Kidney glomerular epithelial cell (primary cell): ENCODE measurements around the gene GRIN1.

ENCODE experiments used
- DNase-seq: peaks from one replicate; lab custom pipeline; 2025; lab: John Stamatoyannopoulos, UW

Gene GRIN1

DNA sequence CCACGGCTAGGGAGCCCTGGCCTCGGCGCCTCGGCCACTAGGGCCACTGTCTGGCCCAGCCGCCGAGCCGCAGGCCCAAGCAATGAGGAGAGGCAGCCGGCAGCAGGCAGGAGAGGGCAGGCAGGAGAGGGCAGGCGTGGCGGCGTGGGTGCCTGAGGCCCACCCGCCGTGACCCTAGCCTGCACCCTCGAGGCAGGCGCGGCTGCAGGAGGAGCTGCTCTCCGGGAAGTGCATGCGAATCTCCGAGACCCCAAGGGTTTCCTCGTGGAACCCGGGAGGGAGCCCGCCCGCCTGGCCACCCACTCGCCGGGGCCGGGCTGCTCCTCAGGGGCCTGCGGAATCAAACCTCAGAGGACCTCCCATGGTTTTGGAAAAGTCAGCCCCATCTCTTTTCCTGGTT is 9.3 kb downstream of the GRIN1 start:
- no peak for DNase-seq

DNA sequence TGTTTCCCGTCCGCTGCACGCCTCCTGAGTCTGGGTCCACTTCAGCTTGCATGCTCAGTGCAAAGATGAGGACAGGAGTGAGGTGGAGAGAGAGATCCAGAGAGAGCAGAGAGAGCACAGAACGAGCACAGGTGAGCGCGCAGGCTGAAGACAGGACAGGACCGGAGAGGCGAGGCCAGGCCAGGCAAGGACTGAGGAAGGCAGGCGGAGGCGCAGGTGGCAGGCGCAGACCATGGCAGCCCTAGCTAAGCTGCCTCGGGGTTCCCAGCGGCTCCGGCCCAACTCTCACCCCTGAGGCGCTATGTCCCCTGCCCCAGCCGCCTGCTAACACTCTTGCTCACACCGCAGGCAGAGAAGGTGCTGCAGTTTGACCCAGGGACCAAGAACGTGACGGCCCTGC is 9.7 kb downstream of the GRIN1 start:
- no peak for DNase-seq

DNA sequence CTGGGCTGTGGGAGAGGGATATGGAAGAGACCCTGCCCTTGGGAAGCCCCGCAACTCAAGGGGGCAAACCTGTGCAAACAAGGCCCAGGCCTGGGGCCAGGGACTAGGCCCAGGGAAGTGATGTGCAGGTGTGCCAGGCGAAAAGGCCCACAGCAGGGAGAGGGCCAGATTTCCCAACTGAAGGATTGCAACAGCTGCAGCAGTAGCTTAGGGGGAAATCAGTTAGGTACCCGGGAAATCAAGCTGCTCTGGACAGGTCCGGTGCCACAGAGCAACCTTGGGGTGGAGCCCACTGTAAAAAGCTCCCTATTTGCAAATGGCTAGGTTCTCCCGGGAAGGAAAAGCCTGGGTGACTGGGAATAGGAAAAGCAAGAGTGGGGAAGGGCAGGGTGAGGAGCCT is 10.4 kb downstream of the GRIN1 start:
- no peak for DNase-seq

DNA sequence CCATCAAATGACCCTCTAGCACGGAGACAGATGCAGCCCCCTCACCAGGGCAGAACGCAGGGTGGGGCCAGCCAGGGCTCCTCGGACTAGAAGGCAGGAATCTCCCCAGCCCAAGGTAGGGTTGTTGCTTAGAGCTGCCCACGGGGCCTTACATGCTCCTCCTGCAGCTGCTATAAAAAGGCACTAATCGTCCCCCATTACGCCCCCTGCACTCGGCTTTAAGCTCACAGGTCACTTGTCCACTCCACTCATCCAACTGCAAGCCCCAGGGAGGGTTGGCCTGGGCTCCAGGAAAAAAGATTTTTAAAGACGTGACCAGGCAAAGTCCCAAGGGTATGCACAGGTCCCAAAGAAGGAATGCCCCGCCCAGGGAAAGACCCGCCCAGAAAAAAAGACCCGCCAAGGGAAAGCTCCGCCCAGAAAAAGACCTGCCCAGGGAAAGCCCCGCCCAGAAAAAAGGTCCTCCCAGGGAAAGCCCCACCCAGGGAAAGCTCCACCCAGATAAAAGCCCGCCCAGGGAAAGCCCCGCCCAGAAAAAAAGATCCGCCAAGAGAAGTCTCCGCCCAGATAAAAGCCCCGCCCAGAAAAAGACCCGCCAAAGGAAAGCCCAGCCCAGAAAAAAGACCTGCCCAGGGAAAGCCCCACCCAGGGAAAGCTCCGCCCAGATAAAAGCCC is 11.1 kb downstream of the GRIN1 start:
- no peak for DNase-seq

- DNase-seq, result no peak
Observed at GRCh38 chr9:137150617-137151457, 11.9 kb downstream of the GRIN1 start.

DNA sequence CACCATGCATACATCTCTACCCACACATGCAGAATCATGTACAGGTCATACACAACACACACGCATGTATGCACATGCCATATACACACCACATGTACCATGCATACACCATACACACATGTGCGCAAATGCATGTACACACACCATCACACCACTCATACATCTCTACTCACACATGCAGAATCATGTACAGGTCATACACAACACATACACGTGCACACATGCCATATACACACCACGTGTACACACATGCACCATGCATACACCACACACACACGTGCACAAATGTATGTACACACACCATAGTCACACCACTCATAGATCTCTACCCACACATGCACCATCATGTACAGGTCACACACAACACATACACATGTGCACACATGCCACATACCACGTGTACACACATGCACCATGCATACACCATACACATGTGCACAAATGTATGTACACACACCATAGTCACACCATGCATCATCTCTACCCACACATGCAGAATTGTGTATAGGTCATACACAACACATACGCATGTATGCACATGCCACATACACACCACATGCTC is 14.0 kb downstream of the GRIN1 start:
- no peak for DNase-seq

DNA sequence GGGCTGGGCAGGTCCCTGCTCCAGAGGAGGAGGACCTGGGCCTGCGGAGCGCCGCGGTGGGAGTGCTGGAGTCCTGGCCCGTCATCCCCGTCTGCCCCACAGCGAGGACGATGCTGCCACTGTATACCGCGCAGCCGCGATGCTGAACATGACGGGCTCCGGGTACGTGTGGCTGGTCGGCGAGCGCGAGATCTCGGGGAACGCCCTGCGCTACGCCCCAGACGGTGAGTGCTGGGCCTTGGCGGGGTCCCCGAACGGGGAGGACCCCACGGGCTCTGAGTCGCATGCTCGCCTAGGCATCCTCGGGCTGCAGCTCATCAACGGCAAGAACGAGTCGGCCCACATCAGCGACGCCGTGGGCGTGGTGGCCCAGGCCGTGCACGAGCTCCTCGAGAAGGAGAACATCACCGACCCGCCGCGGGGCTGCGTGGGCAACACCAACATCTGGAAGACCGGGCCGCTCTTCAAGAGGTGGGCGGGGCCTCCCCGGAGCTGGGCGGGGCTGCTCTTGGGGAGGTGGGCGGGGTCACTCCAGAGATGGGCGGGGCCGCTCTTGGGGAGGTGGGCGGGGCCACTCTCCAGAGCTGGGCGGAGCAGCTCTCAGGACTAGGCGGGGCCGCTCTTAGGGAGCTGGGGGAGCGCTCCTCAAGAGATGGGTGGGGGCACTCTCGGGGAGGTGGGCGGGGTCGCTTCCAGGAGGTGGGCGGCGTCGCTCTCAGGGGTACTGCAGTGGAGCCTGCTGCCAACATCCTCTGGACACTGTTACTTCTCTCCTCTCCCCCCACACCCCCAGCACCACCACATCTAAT is 17.8 kb downstream of the GRIN1 start:
- no peak for DNase-seq

- DNase-seq, result no peak
Observed at GRCh38 chr9:137157618-137158415, 18.9 kb downstream of the GRIN1 start.

GRCh38 chr9:137158625-137159024 is 19.7 kb downstream of the GRIN1 start:
- DNase-seq, result no peak

DNA sequence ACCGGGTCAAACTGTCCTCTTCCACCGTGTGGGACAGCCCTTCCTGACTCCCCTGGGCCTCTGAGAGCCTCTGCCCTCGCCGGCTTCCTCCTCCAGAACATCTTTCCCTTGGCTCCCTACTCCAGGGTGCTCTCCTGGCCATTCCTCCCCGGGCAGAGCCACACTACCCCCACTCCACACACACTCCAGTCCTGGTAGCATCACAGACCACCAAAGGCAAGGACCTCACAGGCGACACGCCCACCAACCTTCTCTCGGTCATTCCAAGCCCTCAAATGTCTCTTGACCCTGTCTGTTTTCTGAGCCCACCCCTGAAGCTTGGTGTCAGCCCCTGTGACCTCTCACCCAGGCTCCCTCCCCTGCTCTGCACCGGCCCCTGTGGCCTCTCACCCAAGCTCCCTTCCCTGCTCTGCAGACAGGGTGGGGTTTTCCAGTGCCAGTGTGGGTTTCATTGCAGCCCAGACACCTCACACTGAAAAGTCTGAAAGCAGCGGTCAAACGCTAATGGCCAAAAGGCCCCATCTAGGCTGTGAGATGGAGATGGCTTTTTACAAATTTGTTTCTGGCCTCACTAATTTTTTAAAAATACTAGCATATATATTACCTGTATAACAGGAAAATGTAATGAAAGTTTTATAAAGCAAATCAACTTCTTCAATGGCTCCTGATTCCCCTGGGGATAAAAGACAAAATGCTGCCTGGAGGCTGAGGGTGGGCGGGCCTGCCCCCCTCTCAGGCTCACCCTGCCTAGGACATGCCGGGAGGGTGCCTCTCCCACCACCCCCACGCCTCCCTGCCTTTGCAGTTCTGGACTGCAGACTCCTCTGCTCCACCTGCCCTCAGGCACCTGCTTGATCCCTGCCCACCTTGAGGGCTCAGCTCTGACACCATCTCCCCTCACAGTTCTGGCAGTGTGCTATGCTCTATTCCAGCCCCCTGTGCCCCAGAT is 20.4 kb downstream of the GRIN1 start:
- DNase-seq, result no peak

- DNase-seq, result no peak
Observed at GRCh38 chr9:137160054-137160425, 21.1 kb downstream of the GRIN1 start.

GRCh38 chr9:137160716-137161557 is 22.0 kb downstream of the GRIN1 start:
- DNase-seq, result no peak

DNA sequence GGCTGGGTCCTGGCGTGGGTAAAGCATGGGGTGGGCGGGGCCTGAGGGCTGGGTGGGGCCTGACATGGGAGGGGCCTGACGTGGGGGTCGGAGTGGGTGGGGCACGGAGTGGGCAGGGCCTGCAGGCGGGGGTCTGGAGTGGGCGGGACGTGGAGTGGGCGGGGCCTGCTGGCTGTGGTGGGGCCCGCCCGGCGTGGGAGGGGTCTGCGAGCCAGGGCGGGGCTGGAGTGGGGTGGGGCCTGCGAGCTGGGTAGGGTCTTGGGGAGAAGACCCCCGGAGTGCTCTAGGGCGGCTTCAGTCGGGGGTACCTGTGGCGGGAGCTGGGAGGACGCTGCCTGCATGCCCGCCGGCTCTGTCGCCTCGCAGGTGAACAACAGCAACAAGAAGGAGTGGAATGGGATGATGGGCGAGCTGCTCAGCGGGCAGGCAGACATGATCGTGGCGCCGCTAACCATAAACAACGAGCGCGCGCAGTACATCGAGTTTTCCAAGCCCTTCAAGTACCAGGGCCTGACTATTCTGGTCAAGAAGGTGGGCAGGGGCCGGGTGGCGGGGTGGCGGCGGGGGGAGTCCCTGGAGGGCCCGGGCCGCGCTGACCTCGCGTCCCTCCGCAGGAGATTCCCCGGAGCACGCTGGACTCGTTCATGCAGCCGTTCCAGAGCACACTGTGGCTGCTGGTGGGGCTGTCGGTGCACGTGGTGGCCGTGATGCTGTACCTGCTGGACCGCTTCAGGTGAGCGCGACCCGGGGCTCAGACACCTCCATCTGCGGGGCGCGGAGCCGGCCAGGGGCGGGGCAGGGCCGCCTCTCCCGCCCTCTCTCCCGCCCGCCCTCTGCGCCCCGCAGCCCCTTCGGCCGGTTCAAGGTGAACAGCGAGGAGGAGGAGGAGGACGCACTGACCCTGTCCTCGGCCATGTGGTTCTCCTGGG is 22.9 kb downstream of the GRIN1 start:
- no peak for DNase-seq

GRCh38 chr9:137162505-137163364 is 23.8 kb downstream of the GRIN1 start:
- DNase-seq, result no peak

- DNase-seq, result no peak
Observed at GRCh38 chr9:137163365-137163715, 24.4 kb downstream of the GRIN1 start.

GRCh38 chr9:137163805-137164204 is 24.9 kb downstream of the GRIN1 start:
- no peak for DNase-seq
